A549 (cell line): Measurements from ENCODE around the gene ENDOG. TPM values are rescaled to one million over a fixed set of nuclear protein-coding genes. Genes with fewer than 3 reads are reported as not detected.

Experiments used
- BCL3 ChIP-seq: fragments of >200 bp; sonication (Bioruptor Twin); formaldehyde crosslinking; IDR thresholded peaks from 3 replicates; pipeline ENCODE4 v1.6.1; 2016
- BHLHE40 ChIP-seq: IDR thresholded peaks from 2 replicates; pipeline ENCODE4 v1.6.1; 2012; ENCODE audit warnings: low read depth, low read length, inconsistent platforms
- CBX2 ChIP-seq: fragments of 200-600 bp; sonication (generic); IDR thresholded peaks from 2 replicates; pipeline ENCODE4 v1.6.1; 2016; ENCODE audit warnings: low read depth, mild to moderate bottlenecking, borderline replicate concordance
- CBX8 ChIP-seq: fragments of 200-600 bp; sonication (generic); IDR thresholded peaks from 2 replicates; pipeline ENCODE4 v1.6.1; 2016
- CEBPB ChIP-seq, 2 experiments: fragments of >200 bp in 1 of 2; sonication (Bioruptor Twin) in 1 of 2; formaldehyde crosslinking in 1 of 2; IDR thresholded peaks; 2 replicates each; pipeline ENCODE4 v1.6.1; 2012 to 2016
- CHD2 ChIP-seq: fragments of 150-350 bp; IDR thresholded peaks from 2 replicates; pipeline ENCODE4 v1.6.1; 2014; ENCODE audit warnings: low read length; ENCODE audit not compliant: partially characterized antibody
- CHD4 ChIP-seq: fragments of 200-600 bp; sonication (generic); IDR thresholded peaks from 2 replicates; pipeline ENCODE4 v1.6.1; 2016; ENCODE audit warnings: antibody characterized with exemption, mild to moderate bottlenecking, borderline replicate concordance
- CTCF ChIP-seq: fragments of >200 bp; sonication (Bioruptor Twin); formaldehyde crosslinking; IDR thresholded peaks from 3 replicates; pipeline ENCODE4 v1.5.1; 2016
- E2F6 ChIP-seq: IDR thresholded peaks from 2 replicates; pipeline ENCODE4 v1.6.1; 2012; ENCODE audit warnings: low read depth, borderline replicate concordance
- ESRRA ChIP-seq: fragments of 150-350 bp; IDR thresholded peaks from 2 replicates; pipeline ENCODE4 v1.6.1; 2014; ENCODE audit warnings: mild to moderate bottlenecking, low read length, borderline replicate concordance
- HDAC2 ChIP-seq: fragments of 200-600 bp; sonication (generic); IDR thresholded peaks from 2 replicates; pipeline ENCODE4 v1.6.1; 2016
- HEYL ChIP-seq: fragments of 250-450 bp; sonication (Bioruptor Pico); IDR thresholded peaks from 2 replicates; pipeline ENCODE4 v1.8.0; 2021; ENCODE audit warnings: mild to moderate bottlenecking, moderate library complexity
- HMGXB4 ChIP-seq: fragments of 250-450 bp; sonication (Bioruptor Pico); IDR thresholded peaks from 2 replicates; pipeline ENCODE4 v1.5.0; 2021; ENCODE audit warnings: mild to moderate bottlenecking, moderate library complexity, borderline replicate concordance
- HOXB5 ChIP-seq: fragments of 250-450 bp; sonication (Bioruptor Pico); IDR thresholded peaks from 2 replicates; pipeline ENCODE4 v1.5.0; 2020; ENCODE audit warnings: mild to moderate bottlenecking, moderate library complexity
- MAFK ChIP-seq: fragments of 450-650 bp; IDR thresholded peaks from 2 replicates; pipeline ENCODE4 v1.6.1; 2014; ENCODE audit not compliant: partially characterized antibody
- MAX ChIP-seq: IDR thresholded peaks from 2 replicates; pipeline ENCODE4 v1.6.1; 2012
- MYC ChIP-seq: IDR thresholded peaks from 2 replicates; pipeline ENCODE4 v1.6.1; 2012; ENCODE audit warnings: mild to moderate bottlenecking, inconsistent platforms, low read length, improper control_type of control experiment, borderline replicate concordance
- NFE2L2 ChIP-seq: fragments of 150-350 bp; conservative IDR thresholded peaks from 2 replicates; pipeline ENCODE4 v1.6.1; 2014; ENCODE audit warnings: low read length
- NR3C1 ChIP-seq: fragments of >200 bp; sonication (Bioruptor Twin); formaldehyde crosslinking; IDR thresholded peaks from 3 replicates; pipeline ENCODE4 v1.6.1; 2017
- PBX3 ChIP-seq: IDR thresholded peaks from 2 replicates; pipeline ENCODE4 v1.6.1; 2012
- PHF8 ChIP-seq: fragments of 200-600 bp; sonication (generic); IDR thresholded peaks from 2 replicates; pipeline ENCODE4 v1.6.1; 2016; ENCODE audit warnings: low read depth, mild to moderate bottlenecking, antibody characterized with exemption, moderate library complexity, borderline replicate concordance
- POLR2AphosphoS2 ChIP-seq: conservative IDR thresholded peaks from 2 replicates; pipeline ENCODE4 v1.6.1; 2012; ENCODE audit warnings: low read length, improper control_type of control experiment, inconsistent platforms
- RAD21 ChIP-seq, 2 experiments: fragments of >200 bp in 1 of 2; sonication (Bioruptor Twin) in 1 of 2; formaldehyde crosslinking in 1 of 2; IDR thresholded peaks in 1 of 2; conservative IDR thresholded peaks in 1 of 2; 2 replicates in 1 of 2; 3 replicates in 1 of 2; pipeline ENCODE4 v1.6.1; 2012 to 2018; ENCODE audit warnings: inconsistent platforms in 1 of 2
- RNF2 ChIP-seq: fragments of 200-600 bp; sonication (generic); IDR thresholded peaks from 2 replicates; pipeline ENCODE4 v1.6.1; 2016; ENCODE audit warnings: low read depth, mild to moderate bottlenecking, antibody characterized with exemption, moderate library complexity, borderline replicate concordance
- SMC3 ChIP-seq: fragments of >200 bp; sonication (Bioruptor Twin); formaldehyde crosslinking; IDR thresholded peaks from 3 replicates; pipeline ENCODE4 v1.6.1; 2018; ENCODE audit warnings: inconsistent platforms
- TP53 ChIP-seq: fragments of 250-450 bp; sonication (Bioruptor Pico); IDR thresholded peaks from 2 replicates; pipeline ENCODE4 v1.5.0; 2021; ENCODE audit warnings: mild to moderate bottlenecking, moderate library complexity
- USF2 ChIP-seq: fragments of 450-650 bp; IDR thresholded peaks from 2 replicates; pipeline ENCODE4 v1.6.1; 2014; ENCODE audit warnings: antibody characterized with exemption
- ZFP36 ChIP-seq: fragments of 450-650 bp; IDR thresholded peaks from 2 replicates; pipeline ENCODE4 v1.6.1; 2014; ENCODE audit warnings: borderline replicate concordance; ENCODE audit not compliant: partially characterized antibody
- polyA plus RNA-seq, 4 experiments: library from polyadenylated mRNA; depleted of rRNA in 3 of 4; stranded (reverse); fragments of >200 nt; fragmentation: RNase III in 1 of 4; extraction: RNeasy Plus Mini Kit Qiagen cat#74134 plus additional on column Dnase treatment in 1 of 4; gene quantifications; 2 replicates in 3 of 4; 3 replicates in 1 of 4; pipeline ENCODE4 v1.2.3, GENCODE V29; 2011 to 2017

Gene ENDOG
- polyA plus RNA-seq, 2 of the 4 experiments (the other 2 are of a cell fraction) = 12.8 to 18.6 TPM

GRCh38 chr9:128786681-128787601, 31.4 kb upstream of the ENDOG start, which contains the start of gene TBC1D13 (continued):
- TF ChIP-seq RAD21 (conservative IDR thresholded peaks at IDR 0.05 in 1 of 2, IDR thresholded peaks at IDR 0.05 in 1 of 2) (peak in 1 of 2 experiments; percentile 30; a peak in 1 of 5 replicates), BCL3 (peak; percentile 69; the same call in 1 of the 3 replicates), E2F6 (peak; percentile 98), CBX2 (no peak), BHLHE40 (peak; percentile 89), SMC3 (0 out of 3 replicates have a peak, but pooled peaks have one; percentile 21), CTCF (no peak), TP53 (CRISPR knock-in tag) (no peak), PHF8 (peak; percentile 59), HOXB5 (CRISPR knock-in tag) (no peak; the same call in 1 of the 2 replicates), HDAC2 (no peak), ZFP36 (no peak), ESRRA (no peak), USF2 (peak; percentile 88), NR3C1 (no peak), RNF2 (no peak), NFE2L2 (no peak), CBX8 (no peak), MAFK (no peak), CEBPB (IDR thresholded peaks at IDR 0.05) (peak; percentile 85 to 91), HMGXB4 (no peak), PBX3 (peak; percentile 48; the same call in 1 of the 2 replicates), HEYL (no peak), CHD2 (peak; percentile 12), POLR2AphosphoS2 (no peak), CHD4 (no peak), MYC (no peak), MAX (peak; percentile 98)
- TF ChIP-seq, all 56 proteins: peak for 17
